Stimulated activated CD8-positive, alpha-beta memory T cell treated with anti-CD3 and anti-CD28 coated beads, Interleukin-2, amount 100 ng/mL, for 48 hours (primary cell): Measurements from ENCODE around the gene FARSB.

Experiments
- DNase-seq, 2 donors: peaks; one replicate each; pipeline ENCODE4 v3.0.0-alpha.2; 2020; ENCODE audit warnings: low read depth in 2 of 2

The FARSB gene

GRCh38 chr2:222561151-222561550, 94.7 kb downstream of the FARSB start:
- no peak for DNase-seq

GRCh38 chr2:222554517-222554916, 101.4 kb downstream of the FARSB start:
- no peak for DNase-seq

DNA sequence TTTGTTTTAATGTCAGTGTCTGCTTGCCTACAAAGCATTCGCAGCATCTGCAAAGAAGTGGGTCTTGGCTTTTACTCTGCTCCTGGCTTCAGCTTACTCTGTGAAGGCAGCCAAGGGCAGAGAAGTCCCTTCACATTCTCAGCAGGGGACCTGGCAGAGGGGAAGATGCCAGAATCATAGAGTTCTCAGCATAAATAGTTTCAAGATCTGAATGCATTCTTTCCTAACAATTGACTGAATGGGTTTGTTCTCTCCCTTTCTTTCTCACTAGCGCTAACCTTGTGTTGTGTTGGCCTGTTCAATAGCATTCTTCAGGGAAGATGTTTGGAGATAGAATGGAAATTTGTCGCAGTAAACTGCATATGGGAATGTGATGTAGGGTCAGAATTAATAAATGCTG, 106.9 kb downstream of the FARSB start:
- no peak for DNase-seq

DNA sequence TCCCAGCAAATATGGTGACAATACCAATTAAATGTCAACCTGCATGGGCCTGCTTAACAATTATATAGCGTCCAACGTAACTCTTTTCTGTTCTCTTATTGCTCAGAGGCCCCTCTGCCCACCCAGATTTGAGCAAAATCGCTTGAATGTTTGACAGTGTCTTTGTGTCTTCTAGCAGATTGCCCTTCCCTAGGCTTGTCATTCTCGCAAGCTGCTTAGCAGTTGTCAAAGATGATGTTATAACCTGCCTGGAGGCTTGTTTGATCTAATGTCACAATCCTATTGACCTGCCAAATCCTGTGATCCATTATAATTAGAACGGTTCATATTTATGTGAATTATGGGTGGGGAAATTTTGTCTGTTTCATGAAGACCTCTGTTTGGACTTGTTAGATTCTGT, 108.8 kb downstream of the FARSB start:
- DNase-seq: no peak

- no peak for DNase-seq
Observed at GRCh38 chr2:222545823-222546795, 109.8 kb downstream of the FARSB start.

DNA sequence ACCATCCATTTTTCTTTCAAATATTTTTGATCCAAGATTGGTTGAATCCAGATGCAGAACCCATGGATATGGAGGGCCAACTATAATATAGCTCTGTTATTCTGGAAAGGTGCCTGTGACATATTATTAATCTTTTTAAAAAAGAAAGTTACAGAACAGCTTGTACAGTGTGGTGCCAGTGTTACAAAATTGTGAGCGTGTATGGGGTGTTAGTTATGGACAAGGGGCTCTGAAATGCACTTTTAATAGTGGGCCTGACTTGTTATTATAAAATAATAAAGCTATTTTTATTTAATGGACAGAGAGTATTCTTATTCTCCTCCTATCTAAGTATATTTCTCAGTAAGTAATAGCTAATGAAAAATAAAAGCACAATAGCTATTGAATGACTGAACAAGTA, 111.2 kb downstream of the FARSB start:
- no peak for DNase-seq

GRCh38 chr2:222538535-222538934, 117.4 kb downstream of the FARSB start:
- no peak for DNase-seq

DNA sequence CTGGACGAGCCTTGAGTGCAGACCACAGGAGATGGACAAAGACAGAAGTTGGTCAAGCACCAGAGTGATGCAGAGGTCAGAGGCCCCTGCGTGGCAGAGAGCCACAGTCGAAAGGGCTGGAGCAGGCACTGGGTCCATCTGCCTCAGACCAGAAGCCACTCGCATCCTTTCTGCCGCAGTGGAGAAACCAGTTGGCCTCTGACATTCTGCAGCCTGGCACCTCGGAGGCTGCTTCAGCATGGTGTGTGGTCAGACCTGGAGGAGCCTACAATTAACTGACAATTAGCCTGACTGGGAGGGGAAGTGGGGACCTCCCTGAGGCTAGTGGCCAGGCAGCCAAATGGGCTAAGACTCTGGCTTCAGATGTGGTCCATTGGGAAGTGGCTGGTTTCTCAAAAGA, 120.4 kb downstream of the FARSB start:
- no peak for DNase-seq

- DNase-seq: no peak
Observed at GRCh38 chr2:222532315-222532714, 123.6 kb downstream of the FARSB start.

DNA sequence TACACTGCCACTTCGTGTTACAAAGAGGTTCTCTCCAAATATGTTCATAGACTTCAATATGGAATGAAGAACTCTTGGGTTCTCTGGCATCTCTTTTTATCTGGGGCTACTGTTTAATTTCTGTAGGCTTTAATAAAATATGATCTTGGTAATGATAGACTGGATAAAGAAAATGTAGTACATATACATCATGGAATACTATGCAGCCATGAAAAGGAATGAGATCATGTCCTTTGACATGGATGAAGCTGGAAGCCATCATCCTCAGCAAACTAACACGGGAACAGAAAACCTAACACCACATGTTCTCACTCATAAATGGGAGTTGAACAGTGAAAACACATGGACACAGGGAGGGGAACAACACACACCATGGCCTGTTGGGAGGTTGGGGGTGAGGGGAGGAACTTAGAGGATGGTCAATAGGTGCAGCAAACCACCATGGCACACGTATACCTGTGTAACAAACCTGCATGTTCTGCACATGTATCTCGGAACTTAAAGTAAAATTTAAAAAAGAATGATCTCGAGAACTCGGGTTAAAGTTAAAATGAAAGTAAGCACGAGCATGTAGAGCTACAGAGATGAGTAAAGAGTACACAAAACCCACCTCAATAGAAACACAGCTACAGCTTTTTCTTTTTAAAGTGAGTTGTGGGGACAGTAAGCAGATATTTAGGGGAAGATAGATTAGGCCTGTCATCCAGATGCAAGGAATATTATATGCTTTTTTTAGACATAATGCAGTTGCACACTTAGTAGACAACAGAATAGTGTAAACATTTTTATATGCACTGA, 129.2 kb downstream of the FARSB start:
- no peak for DNase-seq

- DNase-seq: no peak
Observed at GRCh38 chr2:222525811-222526210, 130.1 kb downstream of the FARSB start.

- DNase-seq: no peak
Observed at GRCh38 chr2:222523783-222524544, 131.9 kb downstream of the FARSB start.

GRCh38 chr2:222522082-222522481, 133.8 kb downstream of the FARSB start:
- DNase-seq: no peak

- no peak for DNase-seq
Observed at GRCh38 chr2:222521099-222521498, 134.8 kb downstream of the FARSB start.
